Endothelial cell of umbilical vein (primary cell): ENCODE data around the gene SPTB. TPM values are rescaled to one million over a fixed set of nuclear protein-coding genes. Genes with fewer than 3 reads are reported as not detected.

Source experiments
- BruUV-seq: library from RNA; stranded (reverse); fragments of 400-500 nt; replicated peaks from 2 replicates; lab custom pipeline; 2021; lab: Mats Ljungman, UMichigan
- CTCF ChIA-PET: fragments of 300-600, 350-600 bp; sonication (Branson Sonifier 250); formaldehyde crosslinking; loops from one replicate; lab custom pipeline; 2021; ENCODE audit warnings: antibody characterized with exemption, inconsistent platforms; lab: Charles Lee
- POLR2A ChIA-PET: fragments of 300-600, 350-600 bp; sonication (Branson Sonifier 250); formaldehyde crosslinking; loops from one replicate; lab custom pipeline; 2021; ENCODE audit warnings: antibody characterized with exemption, inconsistent platforms; lab: Charles Lee
- DNase-seq: peaks from one replicate; pipeline ENCODE4 v3.0.0-alpha.2; 2011; ENCODE audit warnings: low read depth, low spot score
- FAIRE-seq: peaks from 2 replicates; lab custom pipeline; 2011; peaks lifted over from hg19 to GRCh38; lab: Jason Lieb, UNC
- H2AFZ ChIP-seq: 2 replicates; pipeline ENCODE4 v1.6.0; 2012; ENCODE audit warnings: low read depth, low read length, control low read depth, inconsistent platforms
- H3K27ac ChIP-seq: 2 replicates; pipeline ENCODE4 v1.5.1; 2011; ENCODE audit warnings: low read depth, mild to moderate bottlenecking, control low read depth, low read length, moderate library complexity; ENCODE audit not compliant: insufficient read depth
- H3K27me3 ChIP-seq, 2 experiments: 2 replicates each; pipeline versions ENCODE4 v1.6.0 to v1.6.1; 2011; ENCODE audit warnings: low read length in 2 of 2, mixed read lengths in 1 of 2; ENCODE audit not compliant: control insufficient read depth in 2 of 2, insufficient read depth in 2 of 2
- H3K36me3 ChIP-seq, 2 experiments: 2 replicates in 1 of 2; 3 replicates in 1 of 2; pipeline ENCODE4 v1.5.1; 2011; ENCODE audit warnings: low read length in 2 of 2, mild to moderate bottlenecking in 1 of 2, moderate library complexity in 1 of 2; ENCODE audit not compliant: control insufficient read depth in 2 of 2, insufficient read depth in 2 of 2; ENCODE audit errors: extremely low read depth in 1 of 2
- H3K4me1 ChIP-seq: 3 replicates; pipeline ENCODE4 v1.5.1; 2011; ENCODE audit warnings: mild to moderate bottlenecking, low read length; ENCODE audit not compliant: control insufficient read depth, insufficient read depth; ENCODE audit errors: extremely low read depth
- H3K4me2 ChIP-seq: 2 replicates; pipeline ENCODE4 v1.6.1; 2011; ENCODE audit warnings: low read length, control low read depth, mixed read lengths; ENCODE audit not compliant: insufficient read depth
- H3K4me3 ChIP-seq, 3 experiments: fragments of 200-600 bp in 1 of 3; sonication (generic), shearing (Covaris generic) in 1 of 3; replicated peaks in 1 of 3; 2 replicates each; pipeline ENCODE4 v1.5.1; 2011 to 2016; ENCODE audit warnings: control low read depth in 3 of 3, low read length in 3 of 3, mild to moderate bottlenecking in 2 of 3, inconsistent platforms in 1 of 3, low read depth in 1 of 3, moderate library complexity in 1 of 3; ENCODE audit not compliant: insufficient read depth in 1 of 3
- H3K79me2 ChIP-seq: 2 replicates; pipeline ENCODE4 v1.6.0; 2012; ENCODE audit warnings: low read length, inconsistent platforms; ENCODE audit not compliant: control insufficient read depth, insufficient read depth
- H3K9ac ChIP-seq: replicated peaks from 2 replicates; pipeline ENCODE3; 2011; ENCODE audit warnings: low read length, control low read depth; ENCODE audit not compliant: insufficient read depth; ENCODE audit errors: extremely low read depth
- H3K9me1 ChIP-seq: replicated peaks from 3 replicates; pipeline ENCODE4 v1.6.0; 2011; ENCODE audit warnings: mild to moderate bottlenecking, low read length; ENCODE audit not compliant: control insufficient read depth, insufficient read depth; ENCODE audit errors: extremely low read depth
- H3K9me3 ChIP-seq: replicated peaks from 2 replicates; pipeline ENCODE4 v1.5.1; 2012; ENCODE audit warnings: low read length, inconsistent platforms; ENCODE audit not compliant: control insufficient read depth, insufficient read depth
- H4K20me1 ChIP-seq: replicated peaks from 2 replicates; pipeline ENCODE3; 2011; ENCODE audit warnings: mild to moderate bottlenecking, low read length; ENCODE audit not compliant: control insufficient read depth, insufficient read depth; ENCODE audit errors: extremely low read depth
- CTCF ChIP-seq, 2 donors: IDR thresholded peaks; 1 replicate in 1 of 2; 2 replicates in 1 of 2; pipeline ENCODE4 v1.5.1; 2011; ENCODE audit warnings: low read length in 2 of 2, mild to moderate bottlenecking in 2 of 2, moderate library complexity in 2 of 2, control low read depth in 1 of 2, inconsistent platforms in 1 of 2, low read depth in 1 of 2; ENCODE audit not compliant: insufficient read depth in 1 of 2; ENCODE audit errors: extremely low read depth in 1 of 2
- EZH2 ChIP-seq: IDR thresholded peaks from 2 replicates; pipeline ENCODE4 v1.6.1; 2012; ENCODE audit warnings: borderline replicate concordance, low read depth, mild to moderate bottlenecking, moderate library complexity, low read length, inconsistent platforms; ENCODE audit not compliant: severe bottlenecking
- FOS ChIP-seq: IDR thresholded peaks from 2 replicates; pipeline ENCODE4 v1.6.1; 2011; ENCODE audit warnings: mild to moderate bottlenecking, low read length, moderate library complexity, borderline replicate concordance; ENCODE audit not compliant: insufficient read depth
- GATA2 ChIP-seq: IDR thresholded peaks from 2 replicates; pipeline ENCODE4 v1.7.0; 2011; ENCODE audit warnings: low read depth, mild to moderate bottlenecking, moderate library complexity, mixed read lengths, low read length; ENCODE audit not compliant: insufficient read length, insufficient read depth
- JUN ChIP-seq: IDR thresholded peaks from 2 replicates; pipeline ENCODE4 v1.6.1; 2011; ENCODE audit warnings: borderline replicate concordance, low read depth; ENCODE audit not compliant: insufficient read length, insufficient read depth
- MYC ChIP-seq: IDR thresholded peaks from one replicate; pipeline ENCODE4 v1.6.1; 2011; ENCODE audit warnings: mild to moderate bottlenecking, low read depth, low read length
- POLR2A ChIP-seq: IDR thresholded peaks from 2 replicates; pipeline ENCODE4 v1.6.1; 2012; ENCODE audit warnings: low read depth, mild to moderate bottlenecking, control low read depth, low read length
- POLR2AphosphoS5 ChIP-seq: IDR thresholded peaks from 2 replicates; pipeline ENCODE4 v1.6.1; 2012; ENCODE audit warnings: low read depth, mild to moderate bottlenecking, control low read depth, low read length, moderate library complexity; ENCODE audit not compliant: insufficient read depth
- dilution Hi-C: fragments of 300-500 bp; cut with MboI; formaldehyde crosslinking; loops from one replicate; pipeline ENCODE4 v1.15.0; 2019; ENCODE audit warnings: low sequenced_read_pairs; ENCODE audit not compliant: extremely low pct_ligation_motif_present
- intact Hi-C: fragments of 100-400 bp; cut with micrococcal nuclease; formaldehyde crosslinking; loops from one replicate; pipeline ENCODE4 v1.10.0; 2022
- polyA plus RNA-seq, 4 experiments: library from polyadenylated mRNA; depleted of rRNA in 3 of 4; stranded (reverse) in 3 of 4; unstranded in 1 of 4; fragments of >200 nt; gene quantifications; 2 replicates each; pipeline versions ENCODE4 v1.2.1 to v1.2.3, GENCODE V29; 2011 to 2012; ENCODE audit warnings: missing spikeins in 1 of 4
- total RNA-seq: library from RNA; stranded (reverse); gene quantifications from 2 replicates; pipeline ENCODE4 v1.2.3, GENCODE V29; 2021
- TF ChIP-seq, protein P1 (sequence below): IDR thresholded peaks from 2 replicates; pipeline ENCODE4 v1.6.1; 2011; ENCODE audit not compliant: insufficient read depth, insufficient read length

The SPTB gene
- total and polyA plus RNA-seq, 2 donors (not counting 3 experiments of a cell fraction or from before 2014, with no cell fraction given): 0.03 to 0.07 TPM

GRCh38 chr14:64929014-64929359 lies 49.3 kb upstream of the SPTB start:
- no peak overlapping the region for H3K4me2 ChIP-seq
- dilution Hi-C loops (no loop called here), intact Hi-C loops (no loop called here)
- no peaks in the 10 kb centered on the region for H3K27me3 ChIP-seq
- H3K36me3 ChIP-seq: peaks cover 3 to 8% of the 10 kb centered on the region in 2 experiments
- H3K9ac ChIP-seq: no peak overlapping the region
- H3K4me3 ChIP-seq: no peak overlapping the region
- CTCF ChIA-PET: no interaction called here
- no peaks in the 10 kb centered on the region for H3K4me1 ChIP-seq
- H2AFZ ChIP-seq: no peak overlapping the region
- H3K9me1 ChIP-seq: no peaks in the 10 kb centered on the region
- no peak overlapping the region for H3K27ac ChIP-seq
- no peaks in the 10 kb centered on the region for H3K9me3 ChIP-seq
- BruUV-seq: no TSS peak
- no peaks in the 10 kb centered on the region for H3K79me2 ChIP-seq
- POLR2A ChIA-PET: no interaction called here
- no peaks in the 10 kb centered on the region for H4K20me1 ChIP-seq
- FAIRE-seq: no peak
- no peak for TF ChIP-seq GATA2
- TF ChIP-seq POLR2A: no peak
- TF ChIP-seq FOS: no peak
- TF ChIP-seq MYC: no peak
- TF ChIP-seq POLR2AphosphoS5: no peak
- TF ChIP-seq JUN: no peak
- TF ChIP-seq CTCF (IDR thresholded peaks at IDR 0.05; ENCODE audit: extremely low read depth in 1 of 2, insufficient read depth in 1 of 2, low read depth in 1 of 2, low read length in 2 of 2): no peak
- no peak for TF ChIP-seq EZH2
- TF ChIP-seq, protein P1, sequence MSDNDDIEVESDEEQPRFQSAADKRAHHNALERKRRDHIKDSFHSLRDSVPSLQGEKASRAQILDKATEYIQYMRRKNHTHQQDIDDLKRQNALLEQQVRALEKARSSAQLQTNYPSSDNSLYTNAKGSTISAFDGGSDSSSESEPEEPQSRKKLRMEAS: no peak
- no peak for DNase-seq
